ENCODE measurements around the gene MYOM1. TPM values are rescaled to one million over a fixed set of nuclear protein-coding genes. Genes with fewer than 3 reads are reported as not detected.

MYOM1 gene
- total RNA-seq, 4 donors from 2014 or later: 3.1 to 15.8 (median 9.0) TPM

- Histone ChIP-seq H3K9me3 (no peaks in the 10 kb centered on the region), H3K4me1 (no peaks in the 10 kb centered on the region)
- intact Hi-C loops (cut with DNase I; ENCODE audit: low total_unique reads): no loop called here
Measured at GRCh38 chr18:3170441-3171161, 49.2 kb downstream of the MYOM1 start.

GRCh38 chr18:3164381-3164780 is 55.4 kb downstream of the MYOM1 start:
- intact Hi-C loops (cut with DNase I; ENCODE audit: low total_unique reads): no loop called here
- no peaks in the 10 kb centered on the region for H3K36me3 ChIP-seq
- no peak for DNase-seq

More at GRCh38 chr18:3170441-3171161, 49.2 kb downstream of the MYOM1 start:
- Histone ChIP-seq H3K27me3 (no peaks in the 10 kb centered on the region), H3K36me3 (no peaks in the 10 kb centered on the region), H3K4me3 (no peak overlapping the region), H3K27ac (no peak overlapping the region)
- no peak for TF ChIP-seq CTCF (IDR thresholded peaks at IDR 0.05)
- no peak for TF ChIP-seq POLR2A (IDR thresholded peaks at IDR 0.05)
- no peak for DNase-seq

GRCh38 chr18:3163968-3164367 is 55.8 kb downstream of the MYOM1 start:
- Histone ChIP-seq H3K27me3 (no peaks in the 10 kb centered on the region), H3K4me1 (no peaks in the 10 kb centered on the region), H3K36me3 (no peaks in the 10 kb centered on the region), H3K4me3 (no peak overlapping the region), H3K27ac (no peak overlapping the region), H3K9me3 (no peaks in the 10 kb centered on the region)
- DNase-seq: no peak
- no peak for TF ChIP-seq POLR2A (IDR thresholded peaks at IDR 0.05)
- TF ChIP-seq CTCF (IDR thresholded peaks at IDR 0.05): no peak
- intact Hi-C loops (cut with DNase I; ENCODE audit: low total_unique reads): no loop called here

More at GRCh38 chr18:3164381-3164780, 55.4 kb downstream of the MYOM1 start:
- TF ChIP-seq POLR2A (IDR thresholded peaks at IDR 0.05) (no peak), CTCF (IDR thresholded peaks at IDR 0.05) (no peak)
- Histone ChIP-seq H3K27ac (no peak overlapping the region), H3K27me3 (no peaks in the 10 kb centered on the region), H3K9me3 (no peaks in the 10 kb centered on the region), H3K4me1 (no peaks in the 10 kb centered on the region), H3K4me3 (no peak overlapping the region)

GRCh38 chr18:3162181-3162580 is 57.6 kb downstream of the MYOM1 start:
- TF ChIP-seq POLR2A (IDR thresholded peaks at IDR 0.05) (no peak), CTCF (IDR thresholded peaks at IDR 0.05) (no peak)
- no peaks in the 10 kb centered on the region for H3K36me3 ChIP-seq
- no peak overlapping the region for H3K4me3 ChIP-seq
- DNase-seq: no peak
- intact Hi-C loops (cut with DNase I; ENCODE audit: low total_unique reads): no loop called here
- no peak overlapping the region for H3K27ac ChIP-seq
- no peaks in the 10 kb centered on the region for H3K4me1 ChIP-seq
- H3K9me3 ChIP-seq: no peaks in the 10 kb centered on the region
- no peaks in the 10 kb centered on the region for H3K27me3 ChIP-seq

- Histone ChIP-seq H3K36me3 (no peaks in the 10 kb centered on the region), H3K27ac (no peak overlapping the region), H3K4me1 (no peaks in the 10 kb centered on the region), H3K27me3 (no peaks in the 10 kb centered on the region), H3K4me3 (no peak overlapping the region), H3K9me3 (no peaks in the 10 kb centered on the region)
- intact Hi-C loops (cut with DNase I; ENCODE audit: low total_unique reads): no loop called here
- TF ChIP-seq CTCF (IDR thresholded peaks at IDR 0.05) (no peak), POLR2A (IDR thresholded peaks at IDR 0.05) (no peak)
- DNase-seq: no peak
Measured at GRCh38 chr18:3159830-3160229, 59.9 kb downstream of the MYOM1 start.

All from uterus (tissue), 4 donors.